Daoy (cell line): ENCODE results near the gene FBXL16. TPM values are rescaled to one million over a fixed set of nuclear protein-coding genes. Genes with fewer than 3 reads are reported as not detected.

Experiments
- DNase-seq: peaks from one replicate; pipeline ENCODE4 v3.0.0-alpha.2; 2015; ENCODE audit warnings: low read depth
- total RNA-seq: library from RNA; depleted of rRNA; stranded (reverse); fragments of >200 nt; shearing (Covaris generic); gene quantifications from 2 replicates; pipeline ENCODE4 v1.2.3, GENCODE V29; 2014

The FBXL16 gene
- total RNA-seq, 1 experiment from 2014 or later, result 0.51 TPM

DNA sequence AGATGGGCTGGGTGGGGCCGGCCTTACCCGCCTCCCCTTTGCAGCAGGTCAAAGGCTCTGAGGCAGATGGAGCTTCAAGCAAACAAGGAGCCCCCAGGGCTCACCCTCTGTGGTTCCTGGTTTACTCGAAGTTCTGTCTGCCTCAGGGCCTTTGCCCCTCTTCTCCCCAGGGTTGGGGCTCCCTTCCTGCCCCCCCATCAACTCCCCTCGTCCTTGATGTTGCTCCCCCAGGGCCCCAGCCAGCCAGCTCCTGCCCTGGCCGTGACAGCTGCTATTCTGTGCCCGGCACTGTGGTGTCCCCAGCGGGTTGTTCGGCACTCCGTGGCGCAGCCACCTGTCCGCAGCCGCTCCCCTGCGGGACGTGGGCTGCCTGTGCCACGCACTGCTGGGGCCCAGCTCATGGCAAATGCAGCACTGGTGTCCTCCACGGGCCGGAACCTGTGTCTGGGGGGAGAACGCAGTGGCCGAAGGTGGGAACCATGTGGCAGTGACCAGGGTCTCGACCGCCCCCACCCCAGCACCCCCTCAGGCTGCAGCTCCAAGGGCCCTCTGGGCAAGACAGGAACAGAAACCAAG is 5.0 kb upstream of the FBXL16 start:
- no peak for DNase-seq

DNA sequence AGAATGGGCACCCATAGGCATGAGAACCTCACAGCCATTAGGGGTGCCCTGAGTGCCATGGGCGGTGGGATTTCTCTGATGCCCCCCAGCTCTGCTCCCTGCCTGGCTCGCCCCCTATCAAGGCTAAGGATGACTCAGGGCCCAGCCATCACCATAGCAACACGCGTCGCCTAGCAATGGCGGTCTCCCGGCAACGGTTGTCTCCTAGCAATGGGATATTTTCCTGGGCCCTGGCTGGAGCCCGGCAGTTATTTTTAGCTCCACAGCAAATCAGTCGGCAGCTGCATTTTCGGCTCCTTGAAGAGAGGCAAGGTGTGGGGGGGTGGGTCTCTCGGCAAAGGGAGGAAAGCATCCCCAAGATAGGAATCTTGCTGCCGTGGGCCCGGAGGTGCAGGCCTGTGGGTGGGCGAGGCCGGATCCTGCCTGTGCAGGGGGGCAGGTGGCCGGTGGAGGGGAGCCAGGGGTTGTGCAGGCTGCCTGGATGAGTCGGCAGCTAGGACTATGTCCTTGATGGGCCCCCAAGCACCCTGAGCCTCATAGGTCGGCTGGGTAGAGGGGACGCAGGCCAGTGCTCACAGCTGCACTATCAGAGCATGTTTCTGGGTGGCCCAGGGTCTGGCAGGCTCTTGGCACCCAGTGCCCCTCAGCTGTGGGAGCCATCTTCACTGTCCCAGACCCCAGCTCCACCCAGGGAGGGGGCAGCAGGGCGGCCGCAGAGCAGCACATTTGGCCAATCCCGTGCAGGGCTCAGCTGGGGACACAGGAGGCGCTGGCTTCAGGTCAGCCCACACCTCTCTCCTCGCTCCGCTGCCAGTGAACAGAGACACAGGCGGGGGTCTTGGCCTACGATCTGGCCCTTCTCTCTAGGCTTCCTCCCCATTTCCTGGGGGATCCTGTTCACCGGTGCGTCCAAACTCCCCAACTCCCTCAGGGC is 4.2 kb upstream of the FBXL16 start:
- peak; percentile 84 for DNase-seq

GRCh38 chr16:708959-709358 is 3.4 kb upstream of the FBXL16 start:
- no peak for DNase-seq

DNA sequence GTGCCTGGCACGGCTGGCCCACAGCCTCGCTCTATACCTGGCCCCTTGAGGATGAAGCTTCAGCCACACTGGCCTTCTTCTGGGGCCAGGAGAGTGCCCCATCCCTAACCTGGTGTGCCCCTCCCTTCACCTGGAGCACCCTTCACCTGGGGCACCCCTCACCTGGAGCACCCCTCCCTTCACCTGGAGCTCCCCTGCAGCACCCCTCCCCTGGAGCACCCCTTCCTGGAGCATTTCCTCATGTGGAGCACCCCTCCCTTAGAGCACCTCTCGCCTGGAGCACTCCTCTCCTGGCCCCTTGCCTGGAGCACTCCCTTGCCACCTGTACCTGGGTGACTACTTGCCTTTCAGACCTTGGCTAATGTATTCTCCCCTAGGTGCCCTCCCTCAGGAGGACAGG is 2.4 kb upstream of the FBXL16 start:
- DNase-seq, result no peak

DNA sequence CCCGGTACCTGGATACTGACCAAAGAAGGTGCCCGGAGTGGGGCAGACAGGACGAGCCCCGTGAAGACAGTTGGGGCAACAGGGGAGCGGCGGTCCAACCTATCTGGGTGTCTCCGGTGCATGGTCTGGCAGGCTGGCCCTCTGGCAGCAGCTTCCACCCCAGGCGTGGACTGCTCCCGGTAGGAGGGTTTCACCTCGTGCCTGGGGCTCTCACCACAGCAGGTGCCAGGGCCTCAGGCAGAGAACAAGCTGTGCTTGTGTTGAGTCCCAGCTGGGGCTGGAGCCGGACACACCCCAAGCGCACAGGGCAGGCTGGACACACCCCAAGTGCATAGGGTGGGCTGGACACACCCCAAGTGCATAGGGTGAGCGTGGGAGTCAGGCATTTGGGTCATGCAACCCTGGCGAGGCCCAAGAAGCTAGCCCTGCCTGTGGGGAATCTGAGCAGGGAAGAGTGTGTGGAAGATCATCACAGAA is 1.5 kb upstream of the FBXL16 start:
- DNase-seq, result no peak

DNA sequence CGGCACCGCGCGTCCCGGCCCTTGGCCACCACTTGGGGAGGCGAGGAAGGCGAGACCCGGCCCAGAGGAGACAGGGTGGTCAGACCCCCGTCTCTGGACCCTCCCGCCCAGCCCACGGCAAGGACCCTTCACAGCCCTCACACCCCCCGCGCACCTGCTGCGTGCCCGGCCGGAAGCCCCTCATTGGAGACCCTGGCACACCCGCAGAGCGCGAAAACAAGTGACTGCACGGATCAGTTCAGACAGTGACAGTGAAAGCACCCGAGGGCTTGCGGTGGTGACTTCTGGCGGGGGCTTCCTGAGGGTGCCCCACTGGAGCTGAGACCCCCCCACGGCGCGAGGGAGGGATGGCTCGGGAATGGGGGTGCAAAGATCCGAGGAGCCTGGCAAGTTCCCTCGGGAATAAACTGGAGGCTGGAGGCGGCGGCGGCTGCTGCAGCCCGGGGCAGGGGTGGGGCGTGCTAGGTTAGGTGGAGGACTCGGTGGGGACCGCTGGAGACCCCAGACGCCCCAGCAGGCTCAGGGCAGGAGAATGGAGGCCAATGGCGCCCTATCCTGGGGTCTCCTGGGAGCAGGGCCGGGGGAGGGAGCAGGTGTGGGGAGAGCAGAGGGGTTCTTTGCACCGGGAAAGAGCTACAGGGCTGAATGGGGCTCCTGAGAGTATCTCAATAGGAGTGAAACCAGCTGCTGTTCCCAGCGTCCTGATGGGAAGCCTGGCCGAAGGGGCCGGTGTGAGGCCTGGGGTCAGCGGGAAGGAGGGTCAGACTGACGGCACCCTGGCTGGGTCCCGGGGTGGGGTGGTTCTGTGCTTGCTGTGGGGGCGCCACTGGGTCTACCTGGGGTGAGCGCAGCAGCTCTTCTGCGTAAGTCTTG is 824 bp upstream of the FBXL16 start:
- no peak for DNase-seq

- DNase-seq, result no peak
Measured at GRCh38 chr16:704552-705380, 835 bp downstream of the FBXL16 start.

GRCh38 chr16:704047-704446 is 1.6 kb downstream of the FBXL16 start:
- no peak for DNase-seq

DNA sequence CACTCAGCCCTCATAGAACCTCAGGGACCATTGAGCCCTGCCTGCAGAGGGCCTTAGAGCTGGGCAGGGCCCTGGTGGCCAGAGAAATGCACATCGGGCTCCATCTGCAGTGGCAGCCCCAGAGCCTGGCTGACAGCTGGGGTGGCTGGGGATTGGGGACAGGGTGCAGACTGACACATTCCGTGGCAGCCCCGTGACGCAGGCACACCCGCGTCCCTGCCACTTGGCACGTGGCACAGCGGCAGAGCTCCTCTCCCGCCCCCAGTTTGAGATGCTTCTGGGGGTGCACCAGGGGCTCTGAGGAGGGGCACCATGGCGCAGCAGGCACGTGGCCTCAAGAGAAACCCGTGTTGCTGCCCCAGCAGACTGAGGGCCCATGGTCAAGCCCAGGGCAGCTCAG is 2.2 kb downstream of the FBXL16 start:
- DNase-seq, result no peak

DNA sequence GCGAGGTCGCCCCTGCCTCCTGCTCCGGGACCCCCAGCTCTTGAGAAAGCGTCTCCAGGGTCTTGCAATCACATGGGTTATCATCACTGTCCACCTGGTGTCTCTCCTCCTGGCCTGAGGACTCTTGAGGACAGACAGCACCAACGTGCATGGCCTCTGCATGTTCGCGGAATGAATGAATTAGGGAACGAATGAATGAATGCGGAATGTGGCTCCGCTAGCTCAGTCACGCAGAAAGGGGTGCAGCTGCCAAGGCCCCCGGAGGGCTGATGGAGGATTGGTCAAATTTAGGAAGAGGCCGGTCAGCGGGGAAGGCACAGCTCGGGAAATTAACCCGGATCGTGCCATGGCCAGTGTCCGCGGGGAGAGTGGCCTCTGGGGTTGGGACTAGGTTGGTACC is 3.3 kb downstream of the FBXL16 start:
- DNase-seq, result no peak

GRCh38 chr16:700684-701584 is 4.7 kb downstream of the FBXL16 start:
- DNase-seq, result no peak

GRCh38 chr16:698911-699671 is 6.5 kb downstream of the FBXL16 start:
- DNase-seq, result no peak

- peak; percentile 57 for DNase-seq
Measured at GRCh38 chr16:695355-696089, 10.1 kb downstream of the FBXL16 start.

GRCh38 chr16:694863-695354 is 10.7 kb downstream of the FBXL16 start:
- no peak for DNase-seq

DNA sequence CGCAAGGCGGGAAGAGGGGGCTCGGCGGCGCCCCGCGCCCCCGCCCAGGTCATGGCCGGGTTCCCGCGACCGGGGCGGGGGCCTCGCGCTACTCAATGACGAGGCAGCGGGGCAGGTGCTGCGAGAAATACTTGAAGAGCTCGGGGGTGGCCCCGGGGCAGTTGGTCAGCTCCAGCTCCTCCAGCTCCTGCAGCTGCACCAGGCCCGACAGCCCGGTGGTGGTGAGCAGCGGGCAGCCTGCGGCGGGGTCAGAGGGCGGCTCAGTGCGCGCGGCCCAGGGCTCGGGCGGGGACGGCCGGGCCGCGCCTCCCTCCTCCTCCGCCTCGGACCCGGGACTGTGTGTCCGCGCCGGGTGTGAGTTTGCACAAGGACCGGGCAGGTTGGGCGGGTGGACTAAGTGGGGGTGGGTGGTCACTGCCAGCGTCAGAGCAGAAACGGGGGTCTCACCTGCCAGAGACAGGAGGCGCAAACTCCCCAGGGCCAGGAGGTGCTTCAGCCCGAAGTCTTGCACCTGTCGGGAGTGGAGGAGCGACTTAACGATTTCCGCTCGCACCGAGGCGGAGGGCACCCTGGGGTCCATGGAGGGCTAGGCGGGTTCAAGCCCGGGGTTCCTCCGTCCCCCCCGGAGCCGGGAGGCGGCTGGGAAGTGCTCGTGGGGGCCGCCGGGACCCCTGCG is 11.3 kb downstream of the FBXL16 start:
- DNase-seq, result no peak

DNA sequence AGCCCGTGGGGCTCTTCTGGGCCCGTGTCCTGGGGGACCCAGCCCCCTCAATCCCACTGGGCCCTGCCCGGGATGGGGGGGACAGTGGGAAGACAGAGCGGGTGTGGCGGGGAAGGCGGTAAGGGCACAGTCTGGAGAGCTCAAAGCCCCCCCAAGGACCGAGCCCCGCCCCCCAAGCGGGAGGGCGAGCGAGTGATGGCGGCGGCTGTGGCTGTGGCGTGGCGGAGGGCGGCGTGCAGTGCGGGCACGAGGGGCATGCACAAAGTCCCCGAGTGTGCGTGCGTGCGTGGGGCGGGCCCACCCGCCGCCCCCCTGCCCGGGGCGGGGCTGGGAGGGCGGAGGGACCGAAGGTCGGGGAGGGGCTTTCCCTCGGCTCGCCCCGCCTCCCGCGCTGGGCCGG is 11.8 kb downstream of the FBXL16 start:
- DNase-seq, result no peak

GRCh38 chr16:693364-693763 is 12.2 kb downstream of the FBXL16 start:
- no peak for DNase-seq
